HepG2 (cell line): ENCODE data around the gene KIF1C. TPM values are rescaled to one million over a fixed set of nuclear protein-coding genes. Genes with fewer than 3 reads are reported as not detected.

Experiments used
- FOXA1 ChIP-seq, 2 experiments: fragments of 450-650 bp in 1 of 2; sonication (generic) in 1 of 2; formaldehyde crosslinking in 1 of 2; IDR thresholded peaks; 2 replicates each; pipeline versions ENCODE4 v1.4.0 to v1.6.1; 2016 to 2020; ENCODE audit warnings: missing genetic modification reagents in 1 of 2
- GLI4 ChIP-seq: sonication (generic); formaldehyde crosslinking; IDR thresholded peaks from 2 replicates; pipeline ENCODE4 v1.5.1; 2020; ENCODE audit warnings: missing genetic modification reagents, mild to moderate bottlenecking, moderate library complexity, borderline replicate concordance
- GLMP ChIP-seq: sonication (generic); formaldehyde crosslinking; IDR thresholded peaks from 2 replicates; pipeline ENCODE4 v1.9.0; 2021; ENCODE audit warnings: missing genetic modification reagents, mild to moderate bottlenecking, borderline replicate concordance
- HES4 ChIP-seq: sonication (generic); formaldehyde crosslinking; IDR thresholded peaks from 2 replicates; pipeline ENCODE4 v1.9.0; 2021; ENCODE audit warnings: mild to moderate bottlenecking, missing genetic modification reagents, borderline replicate concordance
- KDM2A ChIP-seq: sonication (generic); formaldehyde crosslinking; IDR thresholded peaks from 2 replicates; pipeline ENCODE4 v1.4.0; 2020; ENCODE audit warnings: low read depth, missing genetic modification reagents, borderline replicate concordance
- KDM5B ChIP-seq: sonication (generic); formaldehyde crosslinking; IDR thresholded peaks from 2 replicates; pipeline ENCODE4 v1.4.0; 2020; ENCODE audit warnings: missing genetic modification reagents, mild to moderate bottlenecking, borderline replicate concordance
- KLF9 ChIP-seq: IDR thresholded peaks from 2 replicates; pipeline ENCODE4 v1.6.1; 2016; ENCODE audit warnings: low read depth
- NFKB2 ChIP-seq: sonication (generic); formaldehyde crosslinking; IDR thresholded peaks from 2 replicates; pipeline ENCODE4 v1.4.0; 2020; ENCODE audit warnings: missing genetic modification reagents, borderline replicate concordance
- NR1H2 ChIP-seq: sonication (generic); formaldehyde crosslinking; IDR thresholded peaks from 2 replicates; pipeline ENCODE4 v1.8.1; 2022; ENCODE audit warnings: low read depth, missing genetic modification reagents, borderline replicate concordance
- PRMT3 ChIP-seq: sonication (generic); formaldehyde crosslinking; IDR thresholded peaks from 2 replicates; pipeline ENCODE4 v1.8.1; 2022; ENCODE audit warnings: low read depth, mild to moderate bottlenecking, moderate library complexity, missing genetic modification reagents, borderline replicate concordance
- RNF219 ChIP-seq: sonication (generic); formaldehyde crosslinking; IDR thresholded peaks from 2 replicates; pipeline ENCODE4 v1.5.0; 2020; ENCODE audit warnings: mild to moderate bottlenecking, missing genetic modification reagents
- SMARCC2 ChIP-seq: fragments of 450-650 bp; IDR thresholded peaks from 2 replicates; pipeline ENCODE4 v1.6.1; 2017; ENCODE audit warnings: antibody characterized with exemption, mild to moderate bottlenecking
- TBL1XR1 ChIP-seq: fragments of 150-350 bp; IDR thresholded peaks from 2 replicates; pipeline ENCODE4 v1.6.1; 2014; ENCODE audit warnings: borderline replicate concordance, low read length; ENCODE audit not compliant: partially characterized antibody
- TBX3 ChIP-seq: fragments of 450-650 bp; IDR thresholded peaks from 2 replicates; pipeline ENCODE4 v1.6.1; 2017; ENCODE audit warnings: antibody characterized with exemption, mild to moderate bottlenecking, inconsistent platforms, borderline replicate concordance
- TGIF2 ChIP-seq: IDR thresholded peaks from 2 replicates; pipeline ENCODE4 v1.6.1; 2016; ENCODE audit warnings: control low read depth, missing compliant biosample characterization
- U2AF1 ChIP-seq: fragments of 200-400 bp; formaldehyde crosslinking; optimal IDR thresholded peaks from 2 replicates; pipeline ENCODE3; 2017; ENCODE audit warnings: mild to moderate bottlenecking, low read depth, low read length
- ZBTB38 ChIP-seq: sonication (generic); formaldehyde crosslinking; IDR thresholded peaks from 2 replicates; pipeline ENCODE4 v1.5.1; 2020; ENCODE audit warnings: mild to moderate bottlenecking, missing genetic modification reagents
- ZFX ChIP-seq: sonication (generic); formaldehyde crosslinking; IDR thresholded peaks from 2 replicates; pipeline ENCODE4 v1.4.0; 2020; ENCODE audit warnings: mild to moderate bottlenecking, low read depth, missing genetic modification reagents, moderate library complexity
- ZNF12 ChIP-seq: sonication (generic); formaldehyde crosslinking; IDR thresholded peaks from 2 replicates; pipeline ENCODE4 v1.5.0; 2020; ENCODE audit warnings: missing genetic modification reagents
- ZNF333 ChIP-seq: sonication (generic); formaldehyde crosslinking; IDR thresholded peaks from 2 replicates; pipeline ENCODE4 v1.4.0; 2020; ENCODE audit warnings: mild to moderate bottlenecking, missing genetic modification reagents, borderline replicate concordance
- ZNF383 ChIP-seq: sonication (generic); formaldehyde crosslinking; IDR thresholded peaks from 2 replicates; pipeline ENCODE4 v1.4.0; 2020; ENCODE audit warnings: missing genetic modification reagents, mild to moderate bottlenecking, borderline replicate concordance
- ZNF619 ChIP-seq: sonication (generic); formaldehyde crosslinking; IDR thresholded peaks from 2 replicates; pipeline ENCODE4 v1.4.0; 2020; ENCODE audit warnings: mild to moderate bottlenecking, missing genetic modification reagents
- polyA plus RNA-seq, 8 experiments: library from polyadenylated mRNA; depleted of rRNA in 3 of 8; stranded (reverse) in 7 of 8; unstranded in 1 of 8; fragments of >200 nt; fragmentation: Illumina TruSeq in 4 of 8; extraction: Trizol in 4 of 8; gene quantifications; 2 replicates each; pipeline versions ENCODE4 v1.2.1 to v1.2.3, GENCODE V29; 2011 to 2016; ENCODE audit warnings: low read depth in 4 of 8, missing spikeins in 1 of 8, mixed read lengths in 1 of 8; ENCODE audit not compliant: insufficient read depth in 1 of 8
- total RNA-seq, 5 experiments: library from RNA; depleted of rRNA; stranded (reverse); fragments of >200 nt; fragmentation: Illumina TruSeq; extraction: Trizol; gene quantifications; 2 replicates each; pipeline ENCODE4 v1.2.3, GENCODE V29; 2016; ENCODE audit warnings: low read depth in 1 of 5
- TF ChIP-seq, protein P1 (sequence below): sonication (generic); formaldehyde crosslinking; IDR thresholded peaks from 2 replicates; pipeline ENCODE4 v1.4.0; 2020; ENCODE audit warnings: missing genetic modification reagents, borderline replicate concordance

Gene KIF1C
- total and polyA plus RNA-seq, 2 of the 13 experiments (the other 11 are each of a cell fraction or from before 2014, with no cell fraction given) = 70.0 to 104 TPM

GRCh38 chr17:4967539-4968485, 29.9 kb upstream of the KIF1C start, which contains the start of gene SPAG7 (continued):
- TF ChIP-seq TGIF2 (CRISPR knock-in tag) = no peak
- TF ChIP-seq NR1H2 (CRISPR knock-in tag) = no peak
- TF ChIP-seq PRMT3 (CRISPR knock-in tag) = 0 out of 2 replicates have a peak, but pooled peaks have one; percentile 45
- TF ChIP-seq U2AF1 = peak; percentile 40
- TF ChIP-seq, protein P1, sequence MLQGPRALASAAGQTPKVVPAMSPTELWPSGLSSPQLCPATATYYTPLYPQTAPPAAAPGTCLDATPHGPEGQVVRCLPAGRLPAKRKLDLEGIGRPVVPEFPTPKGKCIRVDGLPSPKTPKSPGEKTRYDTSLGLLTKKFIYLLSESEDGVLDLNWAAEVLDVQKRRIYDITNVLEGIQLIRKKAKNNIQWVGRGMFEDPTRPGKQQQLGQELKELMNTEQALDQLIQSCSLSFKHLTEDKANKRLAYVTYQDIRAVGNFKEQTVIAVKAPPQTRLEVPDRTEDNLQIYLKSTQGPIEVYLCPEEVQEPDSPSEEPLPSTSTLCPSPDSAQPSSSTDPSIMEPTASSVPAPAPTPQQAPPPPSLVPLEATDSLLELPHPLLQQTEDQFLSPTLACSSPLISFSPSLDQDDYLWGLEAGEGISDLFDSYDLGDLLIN = no peak
- no peak for TF ChIP-seq ZNF333 (CRISPR knock-in tag)
- TF ChIP-seq HES4 (CRISPR knock-in tag) = no peak; the same call in 1 of the 2 replicates
- TF ChIP-seq RNF219 (CRISPR knock-in tag) = no peak
- peak; percentile 68; the same call in 1 of the 2 replicates for TF ChIP-seq KDM2A (CRISPR knock-in tag)
- TF ChIP-seq ZNF383 (CRISPR knock-in tag) = no peak
- TF ChIP-seq TBL1XR1 = no peak
- no peak for TF ChIP-seq FOXA1 (IDR thresholded peaks at IDR 0.05)
- TF ChIP-seq FOXA1 (CRISPR knock-in tag; IDR thresholded peaks at IDR 0.05) = peak; percentile 73
- TF ChIP-seq ZNF619 (CRISPR knock-in tag) = no peak
- no peak for TF ChIP-seq GLI4 (CRISPR knock-in tag)
- no peak for TF ChIP-seq TBX3
- TF ChIP-seq ZBTB38 = peak; percentile 70
- TF ChIP-seq ZNF12 (CRISPR knock-in tag) = no peak
- no peak for TF ChIP-seq GLMP (CRISPR knock-in tag)
- TF ChIP-seq KLF9 (CRISPR knock-in tag) = no peak
- no peak for TF ChIP-seq KDM5B (CRISPR knock-in tag)
- TF ChIP-seq SMARCC2 = no peak
- no peak for TF ChIP-seq NFKB2 (CRISPR knock-in tag)
- TF ChIP-seq ZFX (CRISPR knock-in tag) = peak; percentile 97
